Mammary epithelial cell (primary cell): ENCODE results near the gene DDR2.

Experiments
- CTCF ChIP-seq, 2 donors: IDR thresholded peaks in 1 of 2; conservative IDR thresholded peaks in 1 of 2; 2 replicates each; pipeline ENCODE4 v1.5.1; 2011 to 2012; ENCODE audit warnings: inconsistent platforms in 2 of 2, low read length in 2 of 2, mild to moderate bottlenecking in 2 of 2, control low read depth in 1 of 2, low read depth in 1 of 2; ENCODE audit not compliant: insufficient read depth in 1 of 2; ENCODE audit errors: extremely low read depth in 1 of 2
- EZH2 ChIP-seq: IDR thresholded peaks from 2 replicates; pipeline ENCODE4 v1.6.1; 2012; ENCODE audit warnings: low read length, inconsistent platforms, borderline replicate concordance

DNA sequence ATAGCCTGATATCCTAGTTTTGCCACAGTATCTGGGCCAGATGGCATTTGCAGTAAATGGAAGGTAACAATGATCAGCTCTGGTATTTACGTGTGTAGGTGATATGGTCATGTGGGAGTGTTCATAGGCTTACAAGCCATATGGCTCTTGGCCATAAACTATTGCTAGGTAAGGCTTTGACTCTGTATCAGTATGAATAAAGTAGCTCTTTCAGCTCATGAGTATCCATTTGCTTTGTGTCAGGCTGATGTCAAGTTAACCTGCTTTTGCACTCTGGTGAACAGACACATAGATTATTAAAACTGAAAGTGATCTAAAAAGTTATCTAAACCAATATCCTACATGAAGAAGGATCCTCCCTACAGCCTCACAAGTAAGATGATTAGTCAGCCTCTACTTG, 69.0 kb downstream of the DDR2 start:
- no peak for TF ChIP-seq EZH2
- no peak for TF ChIP-seq CTCF (conservative IDR thresholded peaks at IDR 0.05 in 1 of 2, IDR thresholded peaks at IDR 0.05 in 1 of 2; ENCODE audit: extremely low read depth in 1 of 2, insufficient read depth in 1 of 2, low read depth in 1 of 2, low read length in 2 of 2)
